ENCODE results near the gene GNAQ.

The GNAQ gene

DNA sequence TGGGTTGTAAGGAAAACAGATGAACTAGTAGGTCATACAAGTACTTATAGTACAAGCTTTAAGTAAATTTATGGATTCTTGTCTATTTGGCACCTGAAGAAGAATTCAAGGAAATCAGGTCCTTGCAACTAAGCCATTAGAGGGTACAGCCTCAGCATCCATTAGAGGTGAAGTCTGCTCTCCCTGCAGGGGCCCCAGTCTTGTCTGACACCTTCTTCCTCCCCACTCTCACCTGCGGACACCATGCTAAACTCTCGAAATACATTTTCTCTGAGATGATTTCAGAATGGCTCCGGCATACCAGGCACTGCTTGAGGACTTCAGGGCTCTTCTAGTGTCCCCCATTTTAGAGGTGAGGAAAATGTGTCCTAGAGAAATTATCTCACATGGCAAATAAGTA, 137.9 kb downstream of the GNAQ start:
- TF ChIP-seq CTCF (conservative IDR thresholded peaks at IDR 0.05; ENCODE audit: low read depth, low read length), result no peak
- no peak overlapping the region for H3K4me3 ChIP-seq (ENCODE audit: low read length)
- DNase-seq (ENCODE audit: low read depth), result no peak

DNA sequence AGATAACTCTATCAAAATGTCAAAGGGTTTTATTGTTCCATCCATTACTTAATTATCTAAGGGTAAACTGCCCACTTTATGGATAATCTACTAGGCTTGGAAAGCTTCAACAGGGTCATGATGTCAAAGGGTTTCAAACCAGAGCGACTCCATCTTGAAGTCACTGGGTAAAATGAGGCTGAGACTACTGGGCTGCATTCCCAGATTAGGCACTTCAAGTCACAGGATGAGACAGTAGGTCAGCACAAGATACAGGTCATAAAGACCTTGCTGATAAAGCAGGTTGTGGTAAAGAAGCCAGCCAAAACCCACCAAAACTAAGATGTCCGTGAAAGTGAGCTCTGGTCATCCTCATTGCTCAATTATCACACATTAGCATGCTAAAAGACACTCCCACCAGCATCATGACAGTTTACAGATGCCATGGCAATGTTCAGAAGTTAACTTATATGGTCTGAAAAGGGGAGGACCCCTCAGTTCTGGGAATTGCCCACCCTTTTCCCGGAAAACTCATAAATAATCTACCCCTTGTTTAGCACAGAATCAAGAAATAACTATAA, 138.6 kb downstream of the GNAQ start:
- TF ChIP-seq CTCF (conservative IDR thresholded peaks at IDR 0.05; ENCODE audit: low read depth, low read length), result no peak
- DNase-seq (ENCODE audit: low read depth), result no peak
- H3K4me3 ChIP-seq (ENCODE audit: low read length), result no peak overlapping the region

DNA sequence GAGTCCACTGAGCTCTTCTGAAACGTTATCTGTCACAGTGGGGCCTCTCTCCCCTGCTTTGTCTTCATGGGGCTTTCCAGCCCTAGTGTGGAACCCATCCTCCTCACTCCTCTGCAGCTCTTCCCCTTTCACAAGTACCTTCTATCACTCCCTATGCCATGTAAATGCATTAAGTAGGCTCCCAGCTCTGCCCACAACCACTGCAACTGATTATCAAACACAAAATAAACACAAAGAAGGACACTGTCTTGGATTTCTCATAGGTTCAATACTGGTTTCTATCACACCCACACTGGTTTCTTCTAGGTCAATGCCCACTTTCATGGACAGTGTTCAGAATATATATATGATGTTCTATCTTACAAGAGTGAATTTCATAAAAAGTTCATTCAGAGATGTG, 139.4 kb downstream of the GNAQ start:
- DNase-seq (ENCODE audit: low read depth), result no peak
- no peak overlapping the region for H3K4me3 ChIP-seq (ENCODE audit: low read length)
- no peak for TF ChIP-seq CTCF (conservative IDR thresholded peaks at IDR 0.05; ENCODE audit: low read depth, low read length)

- no peak overlapping the region for H3K4me3 ChIP-seq (ENCODE audit: low read length)
- DNase-seq (ENCODE audit: low read depth), result no peak
- TF ChIP-seq CTCF (conservative IDR thresholded peaks at IDR 0.05; ENCODE audit: low read depth, low read length), result no peak
These were observed 140.3 kb downstream of the GNAQ start for GRCh38 chr9:77891128-77891800.

- no peak overlapping the region for H3K4me3 ChIP-seq (ENCODE audit: low read length)
- TF ChIP-seq CTCF (conservative IDR thresholded peaks at IDR 0.05; ENCODE audit: low read depth, low read length), result no peak
- no peak for DNase-seq (ENCODE audit: low read depth)
These were observed 143.9 kb downstream of the GNAQ start for GRCh38 chr9:77887662-77888061.

- H3K4me3 ChIP-seq (ENCODE audit: low read length), result no peak overlapping the region
These were observed 146.4 kb downstream of the GNAQ start for GRCh38 chr9:77885104-77885672.

More at GRCh38 chr9:77885104-77885672, 146.4 kb downstream of the GNAQ start:
- TF ChIP-seq CTCF (conservative IDR thresholded peaks at IDR 0.05; ENCODE audit: low read depth, low read length), result no peak
- no peak for DNase-seq (ENCODE audit: low read depth)
